Gastroesophageal sphincter (tissue), 4 donors: ENCODE results near the gene PRDM8. TPM values are rescaled to one million over a fixed set of nuclear protein-coding genes. Genes with fewer than 3 reads are reported as not detected.

Experiments
- ATAC-seq: fragments of 150-250 bp; one replicate; pipeline ENCODE4 v1.9.1; 2016; ENCODE audit warnings: mild to moderate bottlenecking, moderate library complexity
- H3K27ac ChIP-seq, 4 donors: fragments of 200-600 bp; sonication (generic) in 3 of 4; 1 replicate in 3 of 4; 2 replicates in 1 of 4; pipeline ENCODE4 v1.5.1; 2016 to 2019
- H3K27me3 ChIP-seq: fragments of 200-600 bp; sonication (generic); one replicate; pipeline ENCODE4 v1.5.1; 2019
- H3K36me3 ChIP-seq, 2 donors: fragments of 200-600 bp; sonication (generic); one replicate each; pipeline ENCODE4 v1.5.1; 2019; ENCODE audit warnings: control low read depth in 1 of 2
- H3K4me1 ChIP-seq, 3 donors: fragments of 200-600 bp; sonication (generic); 1 replicate in 2 of 3; 2 replicates in 1 of 3; pipeline ENCODE4 v1.5.1; 2016 to 2019; ENCODE audit warnings: control low read depth in 2 of 3
- H3K4me3 ChIP-seq, 2 donors: fragments of 200-600 bp; sonication (generic); one replicate each; pipeline ENCODE4 v1.5.1; 2019; ENCODE audit warnings: mild to moderate bottlenecking in 1 of 2, moderate library complexity in 1 of 2
- H3K9me3 ChIP-seq, 3 donors: fragments of 200-600 bp; sonication (generic); one replicate each; pipeline ENCODE4 v1.5.1; 2017 to 2019; ENCODE audit warnings: control low read depth in 2 of 3
- CTCF ChIP-seq, 4 experiments: fragments of 200-600 bp in 2 of 4; fragments of 450-650 bp in 2 of 4; sonication (generic) in 1 of 4; IDR thresholded peaks; one replicate each; pipeline ENCODE4 v1.5.1; 2017 to 2019; ENCODE audit warnings: antibody characterized with exemption in 4 of 4, mild to moderate bottlenecking in 2 of 4, moderate library complexity in 2 of 4
- EP300 ChIP-seq: sonication (generic); formaldehyde crosslinking; IDR thresholded peaks from one replicate; pipeline ENCODE4 v1.6.1; 2017; ENCODE audit warnings: antibody characterized with exemption, mild to moderate bottlenecking
- POLR2A ChIP-seq, 2 donors: fragments of 450-650 bp; IDR thresholded peaks; one replicate each; pipeline ENCODE4 v1.6.1; 2017; ENCODE audit warnings: antibody characterized with exemption in 2 of 2, mild to moderate bottlenecking in 2 of 2, moderate library complexity in 1 of 2
- POLR2AphosphoS5 ChIP-seq: sonication (generic); formaldehyde crosslinking; IDR thresholded peaks from one replicate; pipeline ENCODE4 v1.6.1; 2017; ENCODE audit warnings: antibody characterized with exemption
- WGBS, 2 donors: methylation state at CpG; one replicate each; pipeline ENCODE4 v1.1.5; 2018; ENCODE audit warnings: low coverage in 1 of 2; 5-methylcytosine and 5-hydroxymethylcytosine counted together
- total RNA-seq, 4 donors: library from RNA; depleted of rRNA; stranded (reverse); fragments of >200 nt; gene quantifications; one replicate each; pipeline ENCODE4 v1.1.0, GENCODE V29; 2016

Gene PRDM8
- total RNA-seq, 4 donors from 2014 or later, result 31.2 to 43.6 (median 36.9) TPM

- H3K9me3 ChIP-seq, result peaks cover 0 to 8% (median 0%) of the 10 kb centered on the region in 3 donors
- peak; percentile 95 for ATAC-seq
- peaks cover 0 to 61% (median 5%) of the 10 kb centered on the region in 3 donors for H3K4me1 ChIP-seq
- H3K27ac ChIP-seq, result peak overlapping the region; percentile 83 to 91 (median 90)
- TF ChIP-seq CTCF (IDR thresholded peaks at IDR 0.05) (peak; percentile 92 to 98 (median 95)), POLR2A (IDR thresholded peaks at IDR 0.05) (peak in 1 of 2 donors; percentile 33), POLR2AphosphoS5 (peak; percentile 68), EP300 (no peak)
- peak overlapping the region; percentile 83 to 92 for H3K4me3 ChIP-seq
- no peaks in the 10 kb centered on the region for H3K27me3 ChIP-seq
- H3K36me3 ChIP-seq, result peaks cover 0 to 8% of the 10 kb centered on the region in 2 donors
- WGBS, 2 donors, result 0% methylated on average over 2 to 7 of the region's 46 CpGs
Measured at GRCh38 chr4:80184053-80184824, 13.1 kb upstream of the PRDM8 start.

GRCh38 chr4:80184825-80185756, 12.2 kb upstream of the PRDM8 start:
- Histone ChIP-seq H3K9me3 (no peaks in the 10 kb centered on the region), H3K36me3 (peaks cover 0 to 14% of the 10 kb centered on the region in 2 donors), H3K4me1 (peaks cover 0 to 69% (median 5%) of the 10 kb centered on the region in 3 donors), H3K4me3 (peak overlapping the region; percentile 83 to 92), H3K27ac (peak overlapping the region; percentile 83 to 91 (median 90)), H3K27me3 (no peaks in the 10 kb centered on the region)
- TF ChIP-seq POLR2A (IDR thresholded peaks at IDR 0.05) (no peak), EP300 (no peak), CTCF (IDR thresholded peaks at IDR 0.05) (no peak), POLR2AphosphoS5 (no peak)
- peak; percentile 10 for ATAC-seq
- WGBS, 2 donors, result 9 to 11% methylated on average over 16 to 17 of the region's 42 CpGs

GRCh38 chr4:80185787-80186548, 11.3 kb upstream of the PRDM8 start:
- Histone ChIP-seq H3K36me3 (peaks cover 0 to 14% of the 10 kb centered on the region in 2 donors), H3K4me1 (peaks cover 0 to 72% (median 5%) of the 10 kb centered on the region in 3 donors), H3K27ac (peak overlapping the region; percentile 83 to 91 (median 90)), H3K4me3 (peak overlapping the region; percentile 83 to 92), H3K27me3 (no peaks in the 10 kb centered on the region), H3K9me3 (no peaks in the 10 kb centered on the region)
- 29 to 72% methylated on average over 6 to 23 of the region's 23 CpGs for WGBS, 2 donors
- no peak for ATAC-seq
- TF ChIP-seq CTCF (IDR thresholded peaks at IDR 0.05), result no peak
- no peak for TF ChIP-seq POLR2AphosphoS5
- TF ChIP-seq POLR2A (IDR thresholded peaks at IDR 0.05), result no peak
- TF ChIP-seq EP300, result no peak

GRCh38 chr4:80186676-80187075, 10.6 kb upstream of the PRDM8 start:
- no peaks in the 10 kb centered on the region for H3K9me3 ChIP-seq
- ATAC-seq, result no peak
- peaks cover 0 to 72% (median 5%) of the 10 kb centered on the region in 3 donors for H3K4me1 ChIP-seq
- H3K36me3 ChIP-seq, result peaks cover 0 to 14% of the 10 kb centered on the region in 2 donors
- H3K4me3 ChIP-seq, result no peak overlapping the region
- H3K27me3 ChIP-seq, result no peaks in the 10 kb centered on the region
- 59 to 62% methylated on average over 5 of the region's 5 CpGs for WGBS, 2 donors
- no peak for TF ChIP-seq POLR2A (IDR thresholded peaks at IDR 0.05)
- TF ChIP-seq POLR2AphosphoS5, result no peak
- no peak for TF ChIP-seq EP300
- TF ChIP-seq CTCF (IDR thresholded peaks at IDR 0.05), result no peak
- H3K27ac ChIP-seq, result no peak overlapping the region
